K562 (cell line): Measurements from ENCODE around the gene RXRB. TPM values are rescaled to one million over a fixed set of nuclear protein-coding genes. Genes with fewer than 3 reads are reported as not detected.
A peak's percentile ranks its signal among the peaks of the same experiment; 100 is the strongest.

Source experiments
- ATAC-seq: fragments of 200-7000 bp; cut with Tn5 transposase; 3 replicates; pipeline ENCODE4 v1.9.1; 2020; ENCODE audit warnings: moderate library complexity
- BruUV-seq: library from RNA; stranded (reverse); fragments of 400-500 nt; replicated peaks from 2 replicates; lab custom pipeline; 2021; lab: Mats Ljungman, UMichigan
- CTCF ChIA-PET: fragments of 300-600 bp; formaldehyde crosslinking; extraction: SDS; loops from one replicate; lab custom pipeline; 2021; ENCODE audit warnings: low intra/inter-chr PET ratio; lab: Yijun Ruan, JAX
- POLR2A ChIA-PET: fragments of 300-600, 350-650 bp; sonication (Branson Sonifier 250); formaldehyde crosslinking; extraction: SDS; loops from one replicate; lab custom pipeline; 2021; ENCODE audit warnings: antibody characterized with exemption, inconsistent platforms; lab: Yijun Ruan, JAX
- DNase-seq, 4 experiments: peaks; one replicate each; pipeline versions ENCODE4 v3.0.0 to v3.0.0-alpha.2; 2011 to 2018; ENCODE audit warnings: low spot score in 3 of 4, mixed read lengths in 3 of 4; ENCODE audit errors: extremely low read depth in 1 of 4
- FAIRE-seq: peaks from 2 replicates; lab custom pipeline; 2011; peaks lifted over from hg19 to GRCh38; lab: Jason Lieb, UNC
- H2AFZ ChIP-seq: 2 replicates; pipeline ENCODE4 v1.6.0; 2011; ENCODE audit warnings: low read depth, low read length, control low read depth, inconsistent platforms
- H3K27ac ChIP-seq: fragments of 200-600 bp; 3 replicates; pipeline ENCODE4 v1.8.0; 2011; ENCODE audit warnings: low read depth, mild to moderate bottlenecking, control low read depth, inconsistent platforms, low read length, moderate library complexity, mixed read lengths; ENCODE audit errors: extremely low read depth
- H3K27me3 ChIP-seq, 2 experiments: fragments of 300-600 bp in 1 of 2; 2 replicates in 1 of 2; 3 replicates in 1 of 2; pipeline versions ENCODE4 v1.6.0 to v1.8.0; 2011; ENCODE audit warnings: inconsistent platforms in 2 of 2, low read length in 2 of 2, mild to moderate bottlenecking in 1 of 2, mixed read lengths in 1 of 2, moderate library complexity in 1 of 2; ENCODE audit not compliant: control insufficient read depth in 2 of 2, insufficient read depth in 2 of 2
- H3K36me3 ChIP-seq: fragments of 300-600 bp; 3 replicates; pipeline ENCODE4 v1.8.0; 2011; ENCODE audit warnings: mild to moderate bottlenecking, low read length, inconsistent platforms; ENCODE audit not compliant: control insufficient read depth, insufficient read depth
- H3K4me1 ChIP-seq, 2 experiments: fragments of 200-600 bp in 1 of 2; replicated peaks in 1 of 2; 2 replicates in 1 of 2; 3 replicates in 1 of 2; pipeline versions ENCODE4 v1.5.1 to v1.8.0; 2011; ENCODE audit warnings: inconsistent platforms in 2 of 2, low read length in 2 of 2, mild to moderate bottlenecking in 1 of 2, mixed read lengths in 1 of 2, moderate library complexity in 1 of 2; ENCODE audit not compliant: control insufficient read depth in 2 of 2, insufficient read depth in 2 of 2
- H3K4me2 ChIP-seq: 2 replicates; pipeline ENCODE4 v1.6.1; 2011; ENCODE audit warnings: low read length, control low read depth, inconsistent platforms, mixed read lengths; ENCODE audit not compliant: insufficient read depth
- H3K4me3 ChIP-seq: fragments of 200-600 bp; sonication (generic), shearing (Covaris generic); 2 replicates; pipeline ENCODE4 v1.5.1; 2016; ENCODE audit warnings: control low read depth, inconsistent platforms
- H3K79me2 ChIP-seq: fragments of 200-600 bp; 3 replicates; pipeline ENCODE4 v1.8.0; 2011; ENCODE audit warnings: low read length, inconsistent platforms; ENCODE audit not compliant: control insufficient read depth, insufficient read depth
- H3K9ac ChIP-seq, 2 experiments: 2 replicates each; pipeline versions ENCODE4 v1.6.0 to v1.6.1; 2011; ENCODE audit warnings: low read depth in 2 of 2, low read length in 2 of 2, control low read depth in 1 of 2, inconsistent platforms in 1 of 2, mild to moderate bottlenecking in 1 of 2, mixed read lengths in 1 of 2; ENCODE audit not compliant: insufficient read depth in 1 of 2
- H3K9me1 ChIP-seq: one replicate; pipeline ENCODE4 v1.6.0; 2011; ENCODE audit warnings: inconsistent platforms, mild to moderate bottlenecking, low read length, moderate library complexity; ENCODE audit not compliant: control insufficient read depth, insufficient read depth
- H3K9me3 ChIP-seq: replicated peaks from 2 replicates; pipeline ENCODE4 v1.5.1; 2011; ENCODE audit warnings: low read depth, low read length, inconsistent platforms; ENCODE audit not compliant: control insufficient read depth, insufficient read depth
- H4K20me1 ChIP-seq: replicated peaks from 2 replicates; pipeline ENCODE4 v1.6.1; 2011; ENCODE audit warnings: low read length, inconsistent platforms, mixed read lengths; ENCODE audit not compliant: control insufficient read depth, insufficient read depth
- ADNP ChIP-seq: fragments of 200-800 bp; sonication (Bioruptor generic); IDR thresholded peaks from 2 replicates; pipeline ENCODE4 v1.6.1; 2016; ENCODE audit warnings: missing genetic modification characterization, missing compliant biosample characterization
- CBX1 ChIP-seq: sonication (generic); IDR thresholded peaks from 2 replicates; pipeline ENCODE4 v1.6.1; 2016; ENCODE audit warnings: antibody characterized with exemption, low read depth, mild to moderate bottlenecking
- FOXA3 ChIP-seq, 2 experiments: fragments of 450-650 bp in 1 of 2; sonication (generic) in 1 of 2; formaldehyde crosslinking; IDR thresholded peaks in 1 of 2; conservative IDR thresholded peaks in 1 of 2; 2 replicates each; pipeline versions ENCODE4 v1.4.0 to v1.8.0; 2020 to 2022; ENCODE audit warnings: mild to moderate bottlenecking in 2 of 2, missing genetic modification reagents in 1 of 2
- GATAD2A ChIP-seq: fragments of 450-650 bp; IDR thresholded peaks from 2 replicates; pipeline ENCODE4 v1.6.1; 2017
- HMBOX1 ChIP-seq: sonication (generic); IDR thresholded peaks from 2 replicates; pipeline ENCODE4 v1.6.1; 2016
- KLF16 ChIP-seq: IDR thresholded peaks from 2 replicates; pipeline ENCODE4 v1.6.1; 2016; ENCODE audit warnings: antibody characterized with exemption
- MIER1 ChIP-seq: fragments of 450-650 bp; IDR thresholded peaks from 2 replicates; pipeline ENCODE4 v1.6.1; 2016; ENCODE audit warnings: antibody characterized with exemption, mild to moderate bottlenecking, low read depth
- NFIX ChIP-seq: fragments of 250-450 bp; sonication (Bioruptor Pico); IDR thresholded peaks from 2 replicates; pipeline ENCODE4 v1.4.0; 2020; ENCODE audit warnings: low read depth, mild to moderate bottlenecking, moderate library complexity
- NR3C1 ChIP-seq: sonication (generic); formaldehyde crosslinking; IDR thresholded peaks from 2 replicates; pipeline ENCODE4 v1.8.1; 2022; ENCODE audit warnings: missing genetic modification reagents
- SRSF9 ChIP-seq: fragments of 200-400 bp; formaldehyde crosslinking; IDR thresholded peaks from 2 replicates; pipeline ENCODE4 v1.6.1; 2017; ENCODE audit warnings: low read depth, low read length, borderline replicate concordance
- TCFL5 ChIP-seq: fragments of 250-450 bp; sonication (Bioruptor Pico); conservative IDR thresholded peaks from 2 replicates; pipeline ENCODE4 v1.6.1; 2021; ENCODE audit warnings: mild to moderate bottlenecking, moderate library complexity, matching md5 sums
- YY1 ChIP-seq, 3 experiments: IDR thresholded peaks; 2 replicates each; pipeline ENCODE4 v1.6.1; 2011; ENCODE audit warnings: low read length in 2 of 3, mild to moderate bottlenecking in 2 of 3, moderate library complexity in 2 of 3, borderline replicate concordance in 1 of 3, control low read depth in 1 of 3, low read depth in 1 of 3; ENCODE audit not compliant: insufficient read depth in 3 of 3, insufficient replicate concordance in 2 of 3, control insufficient read depth in 1 of 3, insufficient read length in 1 of 3; ENCODE audit errors: extremely low read depth in 1 of 3
- ZNF146 ChIP-seq: IDR thresholded peaks from one replicate; pipeline ENCODE4 v1.6.1; 2018; ENCODE audit warnings: missing compliant biosample characterization; ENCODE audit not compliant: unreplicated experiment
- ZNF24 ChIP-seq: fragments of 450-650 bp; IDR thresholded peaks from 2 replicates; pipeline ENCODE4 v1.6.1; 2016
- ZNF699 ChIP-seq: fragments of 250-450 bp; sonication (Bioruptor Pico); IDR thresholded peaks from 2 replicates; pipeline ENCODE4 v1.8.0; 2021; ENCODE audit warnings: mild to moderate bottlenecking, moderate library complexity; ENCODE audit not compliant: insufficient replicate concordance
- ZNF780A ChIP-seq: fragments of 250-450 bp; sonication (Bioruptor Pico); IDR thresholded peaks from 2 replicates; pipeline ENCODE4 v1.5.0; 2021; ENCODE audit warnings: mild to moderate bottlenecking
- WGBS: fragments of 100-300 bp; shearing (Covaris generic); methylation state at CpG from one replicate; pipeline ENCODE4 v1.1.6; 2016; ENCODE audit warnings: low coverage, mixed read lengths; ENCODE audit not compliant: insufficient coverage; ENCODE audit errors: missing lambda C conversion rate; 5-methylcytosine and 5-hydroxymethylcytosine counted together
- in situ Hi-C: fragments of 300-500 bp; cut with MboI; formaldehyde crosslinking; loops from 4 replicates; pipeline ENCODE4 v1.15.0; 2018; ENCODE audit warnings: inconsistent platforms, mixed read lengths
- intact Hi-C: fragments of 100-400 bp; cut with micrococcal nuclease; formaldehyde crosslinking; loops from 2 replicates; pipeline ENCODE4 v1.14.2; 2022
- polyA plus RNA-seq, 8 experiments: library from polyadenylated mRNA; depleted of rRNA in 4 of 8; stranded (reverse) in 5 of 8; unstranded in 3 of 8; fragments of >200 nt; fragmentation: Nextera tagmentation in 2 of 8; fragmentation: Illumina TruSeq in 1 of 8; extraction: Ambion mirVana in 2 of 8; extraction: Trizol in 1 of 8; gene quantifications; 2 replicates each; pipeline versions ENCODE4 v1.2.1 to v1.2.3, GENCODE V29; 2011 to 2014; ENCODE audit warnings: inconsistent platforms in 1 of 8, missing spikeins in 1 of 8
- total RNA-seq, 7 experiments: library from RNA; depleted of rRNA in 6 of 7; stranded (reverse); fragments of >200 nt in 6 of 7; fragmentation: Illumina TruSeq in 2 of 7; extraction: Trizol in 2 of 7; gene quantifications; 2 replicates each; pipeline versions ENCODE4 v1.2.1 to v1.2.3, GENCODE V29; 2011 to 2021; ENCODE audit warnings: low replicate concordance in 1 of 7
- TF ChIP-seq, protein P1 (sequence below): sonication (generic); formaldehyde crosslinking; IDR thresholded peaks from 2 replicates; pipeline ENCODE4 v1.9.0; 2022; ENCODE audit warnings: mild to moderate bottlenecking, missing genetic modification reagents
- TF ChIP-seq, protein P2 (sequence below): sonication (generic); formaldehyde crosslinking; IDR thresholded peaks from 2 replicates; pipeline ENCODE4 v1.8.0; 2022; ENCODE audit warnings: mild to moderate bottlenecking, missing genetic modification reagents

Gene RXRB
- total and polyA plus RNA-seq, 9 of the 15 experiments (the other 6 are each of a cell fraction or from before 2014, with no cell fraction given) = 0.76 to 35.5 (median 18.4) TPM

- ATAC-seq = no peak
- H3K4me1 ChIP-seq = peaks cover 55 to 62% of the 10 kb centered on the region in 2 experiments; a peak in 4 of 5 replicates
- peaks cover 3% of the 10 kb centered on the region for H3K9me1 ChIP-seq
- ChIA-PET CTCF (no interaction called here), POLR2A (interaction anchor here (0.6 to 1.8 kb wide), 4 partner anchors 10 to 112 kb away, joined by 3 to 9 read pairs (median 4); no protein-coding TSS in a partner anchor)
- no peak for TF ChIP-seq CBX1
- TF ChIP-seq ZNF24 = no peak
- no peak for TF ChIP-seq ADNP
- TF ChIP-seq SRSF9 = no peak
- no peak for TF ChIP-seq KLF16
- TF ChIP-seq FOXA3 (CRISPR knock-in tag; conservative IDR thresholded peaks at IDR 0.05 in 1 of 2, IDR thresholded peaks at IDR 0.05 in 1 of 2) = 0 out of 4 replicates have a peak, but pooled peaks of 1 of the 2 experiments have one; percentile 30
- TF ChIP-seq ZNF146 (CRISPR knock-in tag) = no peak
- TF ChIP-seq NR3C1 (CRISPR knock-in tag) = no peak
- TF ChIP-seq GATAD2A = no peak
- TF ChIP-seq NFIX (CRISPR knock-in tag) = no peak
- TF ChIP-seq, protein P1, sequence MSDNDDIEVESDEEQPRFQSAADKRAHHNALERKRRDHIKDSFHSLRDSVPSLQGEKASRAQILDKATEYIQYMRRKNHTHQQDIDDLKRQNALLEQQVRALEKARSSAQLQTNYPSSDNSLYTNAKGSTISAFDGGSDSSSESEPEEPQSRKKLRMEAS (CRISPR knock-in tag) = peak; percentile 27; the same call in 1 of the 2 replicates
- no peak for TF ChIP-seq YY1 (IDR thresholded peaks at IDR 0.05; ENCODE audit: borderline replicate concordance in 1 of 3, control insufficient read depth in 1 of 3, extremely low read depth in 1 of 3, insufficient read depth in 3 of 3, insufficient read length in 1 of 3, insufficient replicate concordance in 2 of 3, low read depth in 1 of 3, low read length in 2 of 3)
- TF ChIP-seq ZNF780A (CRISPR knock-in tag) = no peak
- TF ChIP-seq MIER1 = no peak
- TF ChIP-seq, protein P2, sequence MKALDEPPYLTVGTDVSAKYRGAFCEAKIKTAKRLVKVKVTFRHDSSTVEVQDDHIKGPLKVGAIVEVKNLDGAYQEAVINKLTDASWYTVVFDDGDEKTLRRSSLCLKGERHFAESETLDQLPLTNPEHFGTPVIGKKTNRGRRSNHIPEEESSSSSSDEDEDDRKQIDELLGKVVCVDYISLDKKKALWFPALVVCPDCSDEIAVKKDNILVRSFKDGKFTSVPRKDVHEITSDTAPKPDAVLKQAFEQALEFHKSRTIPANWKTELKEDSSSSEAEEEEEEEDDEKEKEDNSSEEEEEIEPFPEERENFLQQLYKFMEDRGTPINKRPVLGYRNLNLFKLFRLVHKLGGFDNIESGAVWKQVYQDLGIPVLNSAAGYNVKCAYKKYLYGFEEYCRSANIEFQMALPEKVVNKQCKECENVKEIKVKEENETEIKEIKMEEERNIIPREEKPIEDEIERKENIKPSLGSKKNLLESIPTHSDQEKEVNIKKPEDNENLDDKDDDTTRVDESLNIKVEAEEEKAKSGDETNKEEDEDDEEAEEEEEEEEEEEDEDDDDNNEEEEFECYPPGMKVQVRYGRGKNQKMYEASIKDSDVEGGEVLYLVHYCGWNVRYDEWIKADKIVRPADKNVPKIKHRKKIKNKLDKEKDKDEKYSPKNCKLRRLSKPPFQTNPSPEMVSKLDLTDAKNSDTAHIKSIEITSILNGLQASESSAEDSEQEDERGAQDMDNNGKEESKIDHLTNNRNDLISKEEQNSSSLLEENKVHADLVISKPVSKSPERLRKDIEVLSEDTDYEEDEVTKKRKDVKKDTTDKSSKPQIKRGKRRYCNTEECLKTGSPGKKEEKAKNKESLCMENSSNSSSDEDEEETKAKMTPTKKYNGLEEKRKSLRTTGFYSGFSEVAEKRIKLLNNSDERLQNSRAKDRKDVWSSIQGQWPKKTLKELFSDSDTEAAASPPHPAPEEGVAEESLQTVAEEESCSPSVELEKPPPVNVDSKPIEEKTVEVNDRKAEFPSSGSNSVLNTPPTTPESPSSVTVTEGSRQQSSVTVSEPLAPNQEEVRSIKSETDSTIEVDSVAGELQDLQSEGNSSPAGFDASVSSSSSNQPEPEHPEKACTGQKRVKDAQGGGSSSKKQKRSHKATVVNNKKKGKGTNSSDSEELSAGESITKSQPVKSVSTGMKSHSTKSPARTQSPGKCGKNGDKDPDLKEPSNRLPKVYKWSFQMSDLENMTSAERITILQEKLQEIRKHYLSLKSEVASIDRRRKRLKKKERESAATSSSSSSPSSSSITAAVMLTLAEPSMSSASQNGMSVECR (CRISPR knock-in tag) = 0 out of 2 replicates have a peak, but pooled peaks have one; percentile 5
- TF ChIP-seq ZNF699 (CRISPR knock-in tag) = no peak
- no peak for TF ChIP-seq HMBOX1
- no peak for TF ChIP-seq TCFL5
- H3K9me3 ChIP-seq = no peaks in the 10 kb centered on the region
- H2AFZ ChIP-seq = no peak overlapping the region
- peak overlapping the region; percentile 99; the same call in 2 of the 3 replicates for H3K27ac ChIP-seq
- BruUV-seq = no TSS peak
- H3K9ac ChIP-seq = peak overlapping the region; percentile 97 to 100; a peak in 3 of 4 replicates
- peaks cover 22% of the 10 kb centered on the region for H4K20me1 ChIP-seq
- peaks cover 41% of the 10 kb centered on the region for H3K36me3 ChIP-seq
- in situ Hi-C loops (no loop called here), intact Hi-C loops (loop anchor here (2.0 to 5.0 kb wide), 4 partner anchors 47 to 1070 kb away; partner anchors contain the start of genes FKBPL and PHF1)
- no peaks in the 10 kb centered on the region for H3K27me3 ChIP-seq
- FAIRE-seq = no peak
- DNase-seq = no peak
- H3K4me3 ChIP-seq = peak overlapping the region; percentile 65
- 6% methylated on average over 5 of the region's 6 CpGs for WGBS
- H3K4me2 ChIP-seq = peak overlapping the region; percentile 100
- peaks cover 74% of the 10 kb centered on the region for H3K79me2 ChIP-seq
These were observed 1.5 kb upstream of the RXRB start for GRCh38 chr6:33201935-33202334.
